GM23338 (cell line): ENCODE data around the gene TRAF3. TPM values are rescaled to one million over a fixed set of nuclear protein-coding genes. Genes with fewer than 3 reads are reported as not detected.

Experiments used
- ATAC-seq: fragments of 200-7000 bp; cut with Tn5 transposase; 3 replicates; pipeline ENCODE4 v1.9.1; 2020
- DNase-seq: peaks from one replicate; pipeline ENCODE4 v3.0.0-alpha.2; 2015; ENCODE audit warnings: low spot score
- H2AFZ ChIP-seq: fragments of 200-600 bp; sonication (generic); 2 replicates; pipeline ENCODE4 v1.8.0; 2016; ENCODE audit warnings: antibody characterized with exemption, mild to moderate bottlenecking, moderate library complexity
- H3F3A ChIP-seq: fragments of 200-600 bp; sonication (generic); replicated peaks from 2 replicates; pipeline ENCODE4 v1.8.0; 2017; ENCODE audit warnings: antibody characterized with exemption, mixed run types, low read depth
- H3K27ac ChIP-seq: fragments of 200-600 bp; sonication (generic); 2 replicates; pipeline ENCODE4 v1.6.1; 2016; ENCODE audit warnings: low read depth
- H3K27me3 ChIP-seq: fragments of 200-600 bp; sonication (generic); 2 replicates; pipeline ENCODE4 v1.8.0; 2016; ENCODE audit warnings: mild to moderate bottlenecking, mixed run types, moderate library complexity; ENCODE audit not compliant: insufficient read depth
- H3K36me3 ChIP-seq: fragments of 200-600 bp; sonication (generic); 2 replicates; pipeline ENCODE4 v1.8.0; 2016; ENCODE audit warnings: mild to moderate bottlenecking; ENCODE audit not compliant: insufficient read depth
- H3K4me1 ChIP-seq: fragments of 200-600 bp; sonication (generic); 2 replicates; pipeline ENCODE4 v1.8.0; 2016; ENCODE audit warnings: mild to moderate bottlenecking, moderate library complexity; ENCODE audit not compliant: insufficient read depth
- H3K4me2 ChIP-seq: fragments of 200-600 bp; sonication (generic); 2 replicates; pipeline ENCODE4 v1.7.1; 2017; ENCODE audit warnings: mixed run types
- H3K4me3 ChIP-seq: fragments of 200-600 bp; sonication (generic); 2 replicates; pipeline ENCODE4 v1.6.1; 2016; ENCODE audit warnings: mixed run types
- H3K79me2 ChIP-seq: fragments of 200-600 bp; sonication (generic); replicated peaks from 2 replicates; pipeline ENCODE4 v1.8.0; 2017; ENCODE audit warnings: mild to moderate bottlenecking; ENCODE audit not compliant: insufficient read depth
- H3K9me2 ChIP-seq: fragments of 200-600 bp; sonication (generic); 2 replicates; pipeline ENCODE4 v1.8.0; 2017; ENCODE audit not compliant: insufficient read depth
- H4K20me1 ChIP-seq: fragments of 200-600 bp; sonication (generic); replicated peaks from 2 replicates; pipeline ENCODE4 v1.8.0; 2017; ENCODE audit warnings: mild to moderate bottlenecking; ENCODE audit not compliant: insufficient read depth
- H3K27ac Mint-ChIP-seq: 2 replicates; pipeline ENCODE4 v1.8.0; 2020; ENCODE audit warnings: inconsistent platforms, mild to moderate bottlenecking, moderate library complexity, mixed read lengths
- H3K27me3 Mint-ChIP-seq: 3 replicates; pipeline ENCODE4 v1.8.0; 2022; ENCODE audit warnings: low read depth, mild to moderate bottlenecking, moderate library complexity, mixed read lengths, inconsistent platforms; ENCODE audit not compliant: insufficient read depth, poor library complexity
- H3K36me3 Mint-ChIP-seq: 3 replicates; pipeline ENCODE4 v1.8.0; 2021; ENCODE audit warnings: low read depth, mild to moderate bottlenecking, inconsistent platforms, moderate library complexity, mixed read lengths
- H3K4me1 Mint-ChIP-seq: 3 replicates; pipeline ENCODE4 v1.8.0; 2020; ENCODE audit warnings: mild to moderate bottlenecking, inconsistent platforms, mixed read lengths
- H3K4me3 Mint-ChIP-seq: 3 replicates; pipeline ENCODE4 v1.8.0; 2021; ENCODE audit warnings: moderate library complexity, mild to moderate bottlenecking, inconsistent platforms, mixed read lengths
- H3K9me3 Mint-ChIP-seq: 3 replicates; pipeline ENCODE4 v1.8.0; 2020; ENCODE audit warnings: moderate library complexity, mild to moderate bottlenecking, inconsistent platforms, mixed read lengths
- CREB1 ChIP-seq: fragments of 250-450 bp; sonication (Bioruptor Pico); IDR thresholded peaks from 2 replicates; pipeline ENCODE4 v1.5.0; 2020; ENCODE audit warnings: low read depth, mild to moderate bottlenecking, moderate library complexity
- EZH2 ChIP-seq: fragments of 200-600 bp; sonication (generic); IDR thresholded peaks from one replicate; pipeline ENCODE4 v1.8.0; 2017; ENCODE audit warnings: antibody characterized with exemption, mild to moderate bottlenecking, low read depth; ENCODE audit not compliant: unreplicated experiment
- EZH2phosphoT487 ChIP-seq: fragments of 200-600 bp; sonication (generic); IDR thresholded peaks from one replicate; pipeline ENCODE4 v1.8.1; 2018; ENCODE audit warnings: antibody characterized with exemption; ENCODE audit not compliant: unreplicated experiment
- JUNB ChIP-seq: IDR thresholded peaks from one replicate; pipeline ENCODE4 v1.6.1; 2016; ENCODE audit warnings: antibody characterized with exemption; ENCODE audit not compliant: unreplicated experiment
- NANOG ChIP-seq: IDR thresholded peaks from 2 replicates; pipeline ENCODE4 v1.6.1; 2016; ENCODE audit warnings: antibody characterized with exemption, borderline replicate concordance
- POLR2AphosphoS5 ChIP-seq: IDR thresholded peaks from 2 replicates; pipeline ENCODE4 v1.6.1; 2016; ENCODE audit warnings: antibody characterized with exemption, low read depth
- REST ChIP-seq: IDR thresholded peaks from one replicate; pipeline ENCODE4 v1.6.1; 2018; ENCODE audit warnings: antibody characterized with exemption; ENCODE audit not compliant: unreplicated experiment
- ZNF114 ChIP-seq: fragments of 250-450 bp; sonication (Bioruptor Pico); IDR thresholded peaks from 2 replicates; pipeline ENCODE4 v1.5.0; 2020; ENCODE audit warnings: mild to moderate bottlenecking, moderate library complexity
- ZNF331 ChIP-seq: fragments of 250-450 bp; sonication (Bioruptor Pico); IDR thresholded peaks from 2 replicates; pipeline ENCODE4 v1.5.0; 2020; ENCODE audit warnings: low read depth, mild to moderate bottlenecking, moderate library complexity
- ZNF462 ChIP-seq: fragments of 250-450 bp; sonication (Bioruptor Pico); IDR thresholded peaks from 2 replicates; pipeline ENCODE4 v1.5.0; 2020; ENCODE audit warnings: mild to moderate bottlenecking, moderate library complexity
- polyA plus RNA-seq: library from polyadenylated mRNA; unstranded; fragments of >200 nt; fragmentation: Nextera tagmentation; extraction: Ambion mirVana; gene quantifications from 2 replicates; pipeline ENCODE4 v1.2.1, GENCODE V29; 2016
- total RNA-seq: library from RNA; depleted of rRNA; stranded (reverse); fragments of >200 nt; shearing (Covaris generic); gene quantifications from 2 replicates; pipeline ENCODE4 v1.2.3, GENCODE V29; 2014
- TF ChIP-seq, protein P1 (sequence below): IDR thresholded peaks from 2 replicates; pipeline ENCODE4 v1.6.1; 2016; ENCODE audit warnings: antibody characterized with exemption
- TF ChIP-seq, protein P2 (sequence below), 2 experiments: fragments of 200-600 bp in 1 of 2; sonication (generic) in 1 of 2; conservative IDR thresholded peaks; 2 replicates each; pipeline versions ENCODE4 v1.5.1 to v1.6.1; 2016 to 2017; ENCODE audit warnings: antibody characterized with exemption in 2 of 2, low read depth in 2 of 2, mild to moderate bottlenecking in 2 of 2, moderate library complexity in 1 of 2

TRAF3 gene
- total and polyA plus RNA-seq, 2 experiments from 2014 or later, result 3.7 to 9.3 TPM

DNA sequence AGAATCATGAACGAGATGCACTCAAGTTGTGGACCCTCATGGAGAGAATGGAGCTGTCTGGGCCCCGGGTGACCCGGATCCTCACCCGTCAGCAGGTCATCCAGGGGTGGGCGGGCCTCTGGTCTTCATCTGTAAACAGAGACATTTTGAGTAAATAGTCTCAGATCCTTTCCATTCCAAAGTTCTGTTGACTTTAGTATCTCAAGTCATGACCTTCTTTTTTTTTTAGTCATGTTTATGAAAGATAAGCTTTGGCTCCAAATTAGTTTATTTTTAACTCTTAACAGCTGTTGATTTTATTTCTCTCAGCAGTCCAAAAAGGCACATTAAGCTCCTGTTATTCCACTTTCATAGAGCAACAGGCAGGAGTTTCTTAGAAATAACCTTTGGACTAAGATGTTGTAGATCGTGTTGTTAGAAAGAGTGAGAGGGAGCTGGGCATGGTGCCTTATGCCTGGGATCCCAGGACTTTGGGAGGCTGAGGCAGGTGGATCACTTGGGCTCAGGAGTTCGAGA is 96.4 kb downstream of the TRAF3 start:
- Histone ChIP-seq H4K20me1 (no peaks in the 10 kb centered on the region), H3K36me3 (peaks cover 6% of the 10 kb centered on the region; the same call in 1 of the 2 replicates), H3K9me2 (no peaks in the 10 kb centered on the region), H3K4me2 (no peak overlapping the region), H3K27me3 (no peaks in the 10 kb centered on the region), H2AFZ (no peak overlapping the region), H3K4me3 (no peak overlapping the region), H3K27ac (no peak overlapping the region), H3K79me2 (no peaks in the 10 kb centered on the region), H3K4me1 (no peaks in the 10 kb centered on the region), H3F3A (no peaks in the 10 kb centered on the region)
- TF ChIP-seq JUNB (no peak), CREB1 (CRISPR knock-in tag) (no peak), NANOG (no peak), ZNF114 (no peak), REST (no peak), ZNF462 (no peak), EZH2phosphoT487 (no peak), ZNF331 (CRISPR knock-in tag) (no peak), POLR2AphosphoS5 (no peak), EZH2 (no peak)
- TF ChIP-seq, protein P1, sequence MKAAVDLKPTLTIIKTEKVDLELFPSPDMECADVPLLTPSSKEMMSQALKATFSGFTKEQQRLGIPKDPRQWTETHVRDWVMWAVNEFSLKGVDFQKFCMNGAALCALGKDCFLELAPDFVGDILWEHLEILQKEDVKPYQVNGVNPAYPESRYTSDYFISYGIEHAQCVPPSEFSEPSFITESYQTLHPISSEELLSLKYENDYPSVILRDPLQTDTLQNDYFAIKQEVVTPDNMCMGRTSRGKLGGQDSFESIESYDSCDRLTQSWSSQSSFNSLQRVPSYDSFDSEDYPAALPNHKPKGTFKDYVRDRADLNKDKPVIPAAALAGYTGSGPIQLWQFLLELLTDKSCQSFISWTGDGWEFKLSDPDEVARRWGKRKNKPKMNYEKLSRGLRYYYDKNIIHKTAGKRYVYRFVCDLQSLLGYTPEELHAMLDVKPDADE, result no peak
- TF ChIP-seq, protein P2, sequence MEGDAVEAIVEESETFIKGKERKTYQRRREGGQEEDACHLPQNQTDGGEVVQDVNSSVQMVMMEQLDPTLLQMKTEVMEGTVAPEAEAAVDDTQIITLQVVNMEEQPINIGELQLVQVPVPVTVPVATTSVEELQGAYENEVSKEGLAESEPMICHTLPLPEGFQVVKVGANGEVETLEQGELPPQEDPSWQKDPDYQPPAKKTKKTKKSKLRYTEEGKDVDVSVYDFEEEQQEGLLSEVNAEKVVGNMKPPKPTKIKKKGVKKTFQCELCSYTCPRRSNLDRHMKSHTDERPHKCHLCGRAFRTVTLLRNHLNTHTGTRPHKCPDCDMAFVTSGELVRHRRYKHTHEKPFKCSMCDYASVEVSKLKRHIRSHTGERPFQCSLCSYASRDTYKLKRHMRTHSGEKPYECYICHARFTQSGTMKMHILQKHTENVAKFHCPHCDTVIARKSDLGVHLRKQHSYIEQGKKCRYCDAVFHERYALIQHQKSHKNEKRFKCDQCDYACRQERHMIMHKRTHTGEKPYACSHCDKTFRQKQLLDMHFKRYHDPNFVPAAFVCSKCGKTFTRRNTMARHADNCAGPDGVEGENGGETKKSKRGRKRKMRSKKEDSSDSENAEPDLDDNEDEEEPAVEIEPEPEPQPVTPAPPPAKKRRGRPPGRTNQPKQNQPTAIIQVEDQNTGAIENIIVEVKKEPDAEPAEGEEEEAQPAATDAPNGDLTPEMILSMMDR (conservative IDR thresholded peaks at IDR 0.05; ENCODE audit: low read depth in 2 of 2), result no peak
- Mint-ChIP-seq H3K27me3 (no peaks in the 10 kb centered on the region), H3K4me3 (no peak overlapping the region), H3K36me3 (peaks cover 2% of the 10 kb centered on the region; the same call in 1 of the 3 replicates), H3K27ac (no peak overlapping the region), H3K4me1 (no peaks in the 10 kb centered on the region), H3K9me3 (no peaks in the 10 kb centered on the region)
- DNase-seq (no peak), ATAC-seq (no peak)
